Bronchial epithelial cell (primary cell): Measurements from ENCODE around the gene MRPL16. TPM values are rescaled to one million over a fixed set of nuclear protein-coding genes. Genes with fewer than 3 reads are reported as not detected.
"Not testable (repeated sequence)": the region's sequence is repeated elsewhere in the genome, so short reads cannot be mapped to it uniquely, and the experiment has no call there.

Source experiments
- DNase-seq: peaks from one replicate; pipeline ENCODE4 v3.0.0-alpha.2; 2010; ENCODE audit warnings: low read depth
- FAIRE-seq: peaks from 2 replicates; lab custom pipeline; 2011; peaks lifted over from hg19 to GRCh38; lab: Jason Lieb, UNC
- H3K27me3 ChIP-seq: 2 replicates; pipeline ENCODE4 v1.5.1; 2011; ENCODE audit warnings: low read length; ENCODE audit not compliant: control insufficient read depth, insufficient read depth
- H3K36me3 ChIP-seq: 2 replicates; pipeline ENCODE4 v1.5.1; 2011; ENCODE audit warnings: low read length; ENCODE audit not compliant: control insufficient read depth, insufficient read depth
- H3K4me3 ChIP-seq: 2 replicates; pipeline ENCODE4 v1.5.1; 2011; ENCODE audit warnings: mild to moderate bottlenecking, low read depth, low read length, control low read depth
- CTCF ChIP-seq: IDR thresholded peaks from 2 replicates; pipeline ENCODE4 v1.5.1; 2011; ENCODE audit warnings: mild to moderate bottlenecking, moderate library complexity, low read length, control low read depth, inconsistent platforms; ENCODE audit not compliant: insufficient read depth, severe bottlenecking
- total RNA-seq: library from RNA; depleted of rRNA; stranded (reverse); fragments of >200 nt; gene quantifications from 2 replicates; pipeline ENCODE4 v1.2.1, GENCODE V29; 2014

MRPL16 gene
- total RNA-seq, 1 donor from 2014 or later, result 17.4 TPM

- no peaks in the 10 kb centered on the region for H3K36me3 ChIP-seq
- FAIRE-seq (no peak), DNase-seq (no peak)
- no peak for TF ChIP-seq CTCF
- no peaks in the 10 kb centered on the region for H3K27me3 ChIP-seq
- no peak overlapping the region for H3K4me3 ChIP-seq
These were observed 30.9 kb upstream of the MRPL16 start for GRCh38 chr11:59841514-59841913.

- no peak for TF ChIP-seq CTCF
- Histone ChIP-seq H3K4me3 (no peak overlapping the region), H3K36me3 (no peaks in the 10 kb centered on the region), H3K27me3 (no peaks in the 10 kb centered on the region)
- DNase-seq (no peak), FAIRE-seq (no peak)
These were observed 29.0 kb upstream of the MRPL16 start for GRCh38 chr11:59839615-59840014.

- H3K27me3 ChIP-seq, result no peaks in the 10 kb centered on the region
- FAIRE-seq (no peak), DNase-seq (no peak)
- no peaks in the 10 kb centered on the region for H3K36me3 ChIP-seq
- no peak overlapping the region for H3K4me3 ChIP-seq
- no peak for TF ChIP-seq CTCF
These were observed 23.0 kb upstream of the MRPL16 start for GRCh38 chr11:59833602-59834001.

GRCh38 chr11:59829358-59829757, 18.8 kb upstream of the MRPL16 start:
- Histone ChIP-seq H3K4me3 (no peak overlapping the region), H3K36me3 (no peaks in the 10 kb centered on the region), H3K27me3 (no peaks in the 10 kb centered on the region)
- DNase-seq (no peak), FAIRE-seq (no peak)
- no peak for TF ChIP-seq CTCF

GRCh38 chr11:59822989-59823566, 12.5 kb upstream of the MRPL16 start:
- DNase-seq (peak; percentile 72), FAIRE-seq (no peak)
- Histone ChIP-seq H3K27me3 (no peaks in the 10 kb centered on the region), H3K36me3 (no peaks in the 10 kb centered on the region), H3K4me3 (no peak overlapping the region)
- TF ChIP-seq CTCF, result peak; percentile 62

- Histone ChIP-seq H3K36me3 (no peaks in the 10 kb centered on the region), H3K27me3 (no peaks in the 10 kb centered on the region), H3K4me3 (no peak overlapping the region)
- FAIRE-seq (no peak), DNase-seq (no peak)
- no peak for TF ChIP-seq CTCF
These were observed 8.0 kb upstream of the MRPL16 start for GRCh38 chr11:59818572-59818971.

GRCh38 chr11:59816434-59816833, 5.9 kb upstream of the MRPL16 start:
- not testable (repeated sequence) for H3K4me3 ChIP-seq, FAIRE-seq, DNase-seq, H3K27me3 ChIP-seq, H3K36me3 ChIP-seq
